ENCODE results near the gene RPS15.
"Not testable (repeated sequence)": the region's sequence is repeated elsewhere in the genome, so short reads cannot be mapped to it uniquely, and the experiment has no call there.

Gene RPS15

GRCh38 chr19:1437609-1438008 is 587 bp upstream of the RPS15 start:
- no peak for DNase-seq

GRCh38 chr19:1438933-1439354 is 748 bp downstream of the RPS15 start:
- no peak for DNase-seq

GRCh38 chr19:1439525-1440417 is 1.6 kb downstream of the RPS15 start:
- DNase-seq, result not testable (repeated sequence)

- DNase-seq, result no peak
Observed at GRCh38 chr19:1440418-1440801, 2.2 kb downstream of the RPS15 start.

GRCh38 chr19:1441022-1441426 is 2.8 kb downstream of the RPS15 start:
- DNase-seq, result no peak

GRCh38 chr19:1441677-1442438 is 3.7 kb downstream of the RPS15 start:
- DNase-seq, result no peak

GRCh38 chr19:1445185-1445931 is 7.2 kb downstream of the RPS15 start:
- peak; percentile 0 for DNase-seq

- no peak for DNase-seq
Observed at GRCh38 chr19:1445932-1446712, 7.9 kb downstream of the RPS15 start.

GRCh38 chr19:1446713-1447481 is 8.7 kb downstream of the RPS15 start:
- DNase-seq, result no peak

GRCh38 chr19:1447504-1447903 is 9.3 kb downstream of the RPS15 start:
- DNase-seq, result no peak

- no peak for DNase-seq
Observed at GRCh38 chr19:1447944-1448343, 9.7 kb downstream of the RPS15 start.

GRCh38 chr19:1449467-1450442 is 11.6 kb downstream of the RPS15 start, which contains the start of gene APC2:
Gene APC2 (plus strand): TSS chr19:1450121. CDS start chr19:1453002, 2,881 bp downstream.
- no peak for DNase-seq

GRCh38 chr19:1450735-1451731 is 12.8 kb downstream of the RPS15 start:
- no peak for DNase-seq

- DNase-seq, result no peak
Observed at GRCh38 chr19:1451916-1452801, 14.0 kb downstream of the RPS15 start.

GRCh38 chr19:1452802-1453524 is 14.8 kb downstream of the RPS15 start:
- DNase-seq, result no peak

- DNase-seq, result no peak
Observed at GRCh38 chr19:1453525-1454364, 15.5 kb downstream of the RPS15 start.
